ENCODE measurements around the gene MOV10L1.

The MOV10L1 gene

DNA sequence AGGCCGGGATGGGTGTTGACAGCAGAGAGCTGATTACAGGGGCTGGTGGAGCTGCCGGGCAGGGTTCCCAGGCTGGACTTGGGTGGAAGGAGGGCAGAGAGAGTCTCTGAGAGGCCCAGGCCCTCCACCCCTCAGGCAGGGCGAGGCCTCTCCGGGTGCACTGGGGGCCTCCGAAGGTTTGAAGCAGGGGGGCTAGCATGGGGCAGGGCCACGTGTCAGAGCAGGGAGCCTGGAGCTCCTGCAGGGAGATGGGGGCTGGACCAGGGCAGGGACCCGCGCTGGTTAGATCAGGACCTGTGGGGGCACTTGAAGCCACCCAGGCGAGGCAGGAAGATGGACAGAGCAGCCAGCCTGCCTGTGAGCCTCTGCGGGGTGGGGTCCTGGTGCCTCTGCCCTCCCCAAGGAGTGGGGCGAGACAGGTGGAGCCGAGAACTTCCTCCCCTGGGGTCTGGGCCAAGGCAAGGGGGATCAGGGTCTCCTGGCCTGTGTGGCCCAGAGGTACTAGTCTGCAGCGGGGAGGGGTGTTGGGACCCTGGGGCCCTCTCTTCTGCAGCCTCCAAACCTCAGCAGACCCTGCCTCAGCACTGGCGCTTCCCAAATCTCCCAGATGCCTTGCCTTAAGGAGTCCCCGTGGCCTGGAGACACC is 81.6 kb downstream of the MOV10L1 start:
- no peak for FAIRE-seq

DNA sequence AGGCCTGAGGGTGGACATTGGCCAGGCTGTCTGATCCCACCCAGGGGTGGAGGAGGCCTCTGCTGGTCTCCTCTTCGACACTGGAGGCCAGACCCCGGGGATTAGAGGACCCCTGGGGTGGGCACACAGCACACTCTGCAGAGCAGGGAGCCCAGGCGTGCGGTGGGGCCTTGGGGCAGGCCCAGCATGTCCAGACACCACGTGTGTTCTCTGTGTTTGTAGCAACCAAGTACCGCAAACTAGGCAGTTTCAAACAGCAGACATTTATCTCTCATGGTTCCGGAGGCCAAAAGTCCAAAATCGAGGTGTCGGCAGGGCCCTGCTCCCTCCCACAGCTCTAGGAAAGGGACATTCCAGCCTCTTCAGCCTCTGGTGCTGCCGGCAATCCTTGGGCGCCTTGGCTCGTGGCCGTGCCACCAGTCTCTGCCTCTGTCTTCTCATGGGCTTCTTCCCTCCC is 82.2 kb downstream of the MOV10L1 start:
- DNase-seq (ENCODE audit: insufficient read length, low spot score) (no peak), FAIRE-seq (no peak)

More for the DNA sequence above, 81.6 kb downstream of the MOV10L1 start:
- DNase-seq (ENCODE audit: insufficient read length, low spot score): no peak

DNA sequence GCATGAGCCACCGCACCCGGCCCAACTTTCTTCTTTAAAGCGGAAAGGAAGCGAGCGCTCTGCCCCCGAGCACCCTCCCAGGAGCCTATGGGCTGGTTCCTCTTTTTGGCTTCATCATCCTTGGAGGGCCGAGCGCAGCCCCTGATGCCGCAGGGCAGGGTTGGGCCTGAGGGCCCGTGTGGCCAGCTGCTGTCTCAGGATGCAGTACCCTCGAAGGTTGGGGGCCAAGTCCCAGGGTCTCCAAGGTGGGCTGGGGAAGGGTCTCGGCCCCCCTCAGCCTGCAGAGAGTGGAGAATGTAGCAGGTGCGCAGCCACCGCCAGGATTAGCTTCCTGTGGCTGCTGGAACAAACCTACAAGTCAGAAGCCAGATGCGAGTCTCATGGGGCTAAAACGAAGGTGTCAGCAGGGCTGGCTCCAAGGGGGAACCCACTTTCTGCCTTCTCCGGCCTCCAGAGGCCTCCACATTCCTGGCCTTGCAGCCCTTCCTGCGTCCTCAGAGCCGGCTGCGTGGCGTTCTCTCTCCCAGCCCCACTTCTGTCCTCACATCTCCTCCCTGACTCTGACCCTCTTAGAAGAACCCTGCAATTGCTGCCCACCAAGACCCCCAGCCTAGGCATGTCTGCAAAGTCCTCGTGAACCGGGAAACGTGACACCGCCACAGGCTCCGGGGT is 83.6 kb downstream of the MOV10L1 start:
- FAIRE-seq: no peak

DNA sequence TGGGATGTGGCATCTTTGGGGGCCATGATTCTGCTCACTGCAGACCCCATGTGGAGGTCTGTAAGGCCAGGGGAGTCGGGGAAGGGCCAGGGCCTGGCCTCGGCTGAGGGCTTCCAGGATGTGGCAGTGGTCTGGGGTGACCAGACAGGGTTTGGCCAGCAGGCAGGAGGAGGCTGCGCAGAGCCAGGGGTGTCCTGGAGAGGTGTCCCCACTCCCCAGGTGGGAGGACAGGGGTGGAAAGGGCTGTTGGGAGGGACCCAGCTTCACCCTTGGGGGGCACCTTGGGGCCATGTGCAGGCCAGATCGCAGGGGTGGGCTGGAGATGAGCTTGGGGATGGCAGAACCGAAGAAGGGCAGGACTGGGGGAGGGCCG is 84.2 kb downstream of the MOV10L1 start:
- FAIRE-seq (no peak), DNase-seq (ENCODE audit: insufficient read length, low spot score) (no peak)

More for the DNA sequence above, 83.6 kb downstream of the MOV10L1 start:
- DNase-seq (ENCODE audit: insufficient read length, low spot score): no peak

DNA sequence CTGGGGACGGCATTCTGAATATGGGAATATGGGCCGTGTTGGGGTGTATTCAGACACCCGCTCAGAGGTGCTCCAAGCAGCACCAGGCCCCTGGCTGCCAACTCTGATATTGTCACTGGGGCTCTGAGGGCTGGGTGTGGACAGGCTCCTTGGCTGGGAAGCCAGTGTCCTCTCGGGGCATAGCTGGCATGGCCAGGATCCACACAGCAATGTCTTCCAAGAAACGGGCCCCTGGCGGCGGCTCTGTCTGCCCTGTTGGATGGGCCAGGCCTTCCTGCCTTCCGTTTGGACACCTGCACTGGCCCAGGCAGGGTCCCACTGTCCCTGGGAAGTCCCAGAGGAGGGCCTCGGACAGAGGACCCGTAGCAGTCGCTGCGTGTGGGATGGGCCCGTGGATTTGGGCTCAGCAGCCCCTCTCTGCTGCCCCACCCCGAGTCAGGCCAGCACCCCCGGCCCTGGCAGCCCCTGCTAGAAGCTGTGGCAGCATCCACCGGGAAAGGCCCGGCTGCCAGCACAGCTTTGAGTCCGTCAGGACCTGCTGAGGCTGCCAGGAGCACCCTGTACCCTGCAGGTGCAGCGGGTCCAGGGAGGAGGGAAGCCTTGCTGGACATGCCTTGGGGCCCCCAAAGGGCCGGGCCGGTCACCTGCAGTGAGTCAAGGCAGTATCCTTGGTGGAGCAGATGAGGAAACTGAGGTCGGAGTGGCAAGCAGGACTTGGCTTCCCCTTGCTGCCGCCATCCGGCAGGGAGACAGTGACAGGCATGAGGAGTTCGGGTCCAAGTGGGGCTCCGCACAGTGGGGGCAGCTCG is 84.8 kb downstream of the MOV10L1 start:
- DNase-seq (ENCODE audit: insufficient read length, low spot score) (no peak), FAIRE-seq (no peak)

DNA sequence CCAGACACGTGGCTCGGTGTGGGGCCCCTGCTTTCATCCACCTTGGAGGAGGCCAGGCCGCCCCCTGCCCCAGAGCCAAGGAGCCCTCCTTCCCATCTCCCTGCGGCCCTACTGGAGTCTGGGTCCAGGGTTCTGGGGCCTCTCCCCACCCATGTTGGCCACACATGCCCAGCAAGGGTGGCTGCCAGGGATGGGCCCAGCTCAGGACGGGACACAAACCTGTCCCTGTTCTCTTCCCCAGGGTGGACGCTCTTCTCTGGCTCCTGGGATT is 85.3 kb downstream of the MOV10L1 start:
- DNase-seq (ENCODE audit: insufficient read length, low spot score): no peak
- no peak for FAIRE-seq

DNA sequence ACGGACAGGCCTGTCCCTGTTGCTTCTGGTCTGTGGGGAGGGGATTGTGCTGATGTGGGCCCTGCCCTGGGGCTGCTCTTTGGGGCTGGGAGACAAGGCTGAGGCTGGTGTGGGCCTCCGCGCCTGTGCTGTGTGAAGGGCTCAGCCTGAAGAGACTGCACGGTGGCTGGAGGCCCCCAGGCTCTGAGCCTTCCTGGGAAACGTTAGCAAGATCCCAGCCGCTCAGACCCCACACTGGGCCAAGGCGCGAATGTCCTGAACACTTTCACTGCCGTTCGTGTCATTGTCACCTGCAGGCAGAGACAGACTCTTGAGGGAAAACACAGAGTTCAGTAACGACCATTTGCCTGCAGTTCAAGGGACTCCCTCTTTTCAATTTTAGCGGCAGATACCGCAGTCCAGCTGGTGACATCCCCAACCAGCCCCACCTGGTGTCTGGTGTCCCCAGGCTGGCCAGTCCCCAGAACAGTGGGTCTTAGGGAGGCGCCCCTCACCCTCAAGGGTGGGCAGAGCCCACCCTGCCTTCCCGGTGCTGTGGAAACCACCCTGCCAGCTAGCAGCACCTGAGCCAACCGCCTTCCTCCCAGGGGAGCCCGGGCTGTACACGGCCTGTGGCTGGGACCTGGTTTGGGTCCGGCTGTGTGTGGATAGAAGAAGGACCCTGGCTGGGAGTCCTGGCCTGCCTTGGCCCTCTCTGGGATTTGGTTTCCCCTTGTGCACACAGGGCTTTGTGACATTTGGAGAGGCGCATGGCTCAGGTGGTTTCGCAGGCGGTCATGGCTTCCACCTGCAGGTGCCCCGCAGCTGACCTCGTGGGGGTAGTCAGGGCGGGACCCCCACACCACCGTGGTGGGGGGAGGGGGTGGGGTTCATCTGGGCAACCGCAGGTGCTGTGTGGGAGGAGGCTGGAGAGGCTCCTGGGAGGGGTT is 86.4 kb downstream of the MOV10L1 start:
- DNase-seq (ENCODE audit: insufficient read length, low spot score) (no peak), FAIRE-seq (no peak)

DNA sequence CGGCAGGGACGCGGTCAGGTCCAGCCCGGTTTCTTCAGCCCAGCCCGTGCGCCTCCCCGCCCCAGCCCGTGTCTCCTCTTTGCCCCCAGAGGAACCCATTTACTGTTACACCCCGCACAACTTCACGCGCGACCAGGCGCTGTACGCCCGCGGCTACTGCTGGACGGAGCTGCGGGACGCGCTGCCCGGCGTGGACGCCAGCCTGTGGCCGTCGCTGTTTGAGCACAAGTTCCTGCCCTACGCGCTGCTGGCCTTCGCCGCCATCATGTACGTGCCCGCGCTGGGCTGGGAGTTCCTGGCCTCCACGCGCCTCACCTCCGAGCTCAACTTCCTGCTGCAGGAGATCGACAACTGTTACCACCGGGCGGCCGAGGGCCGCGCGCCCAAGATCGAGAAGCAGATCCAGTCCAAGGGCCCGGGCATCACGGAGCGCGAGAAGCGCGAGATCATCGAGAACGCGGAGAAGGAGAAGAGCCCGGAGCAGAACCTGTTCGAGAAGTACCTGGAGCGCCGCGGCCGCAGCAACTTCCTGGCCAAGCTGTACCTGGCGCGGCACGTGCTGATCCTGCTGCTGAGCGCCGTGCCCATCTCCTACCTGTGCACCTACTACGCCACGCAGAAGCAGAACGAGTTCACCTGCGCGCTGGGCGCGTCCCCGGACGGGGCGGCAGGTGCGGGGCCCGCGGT is 87.2 kb downstream of the MOV10L1 start:
- DNase-seq (ENCODE audit: insufficient read length, low spot score) (no peak), FAIRE-seq (no peak)

DNA sequence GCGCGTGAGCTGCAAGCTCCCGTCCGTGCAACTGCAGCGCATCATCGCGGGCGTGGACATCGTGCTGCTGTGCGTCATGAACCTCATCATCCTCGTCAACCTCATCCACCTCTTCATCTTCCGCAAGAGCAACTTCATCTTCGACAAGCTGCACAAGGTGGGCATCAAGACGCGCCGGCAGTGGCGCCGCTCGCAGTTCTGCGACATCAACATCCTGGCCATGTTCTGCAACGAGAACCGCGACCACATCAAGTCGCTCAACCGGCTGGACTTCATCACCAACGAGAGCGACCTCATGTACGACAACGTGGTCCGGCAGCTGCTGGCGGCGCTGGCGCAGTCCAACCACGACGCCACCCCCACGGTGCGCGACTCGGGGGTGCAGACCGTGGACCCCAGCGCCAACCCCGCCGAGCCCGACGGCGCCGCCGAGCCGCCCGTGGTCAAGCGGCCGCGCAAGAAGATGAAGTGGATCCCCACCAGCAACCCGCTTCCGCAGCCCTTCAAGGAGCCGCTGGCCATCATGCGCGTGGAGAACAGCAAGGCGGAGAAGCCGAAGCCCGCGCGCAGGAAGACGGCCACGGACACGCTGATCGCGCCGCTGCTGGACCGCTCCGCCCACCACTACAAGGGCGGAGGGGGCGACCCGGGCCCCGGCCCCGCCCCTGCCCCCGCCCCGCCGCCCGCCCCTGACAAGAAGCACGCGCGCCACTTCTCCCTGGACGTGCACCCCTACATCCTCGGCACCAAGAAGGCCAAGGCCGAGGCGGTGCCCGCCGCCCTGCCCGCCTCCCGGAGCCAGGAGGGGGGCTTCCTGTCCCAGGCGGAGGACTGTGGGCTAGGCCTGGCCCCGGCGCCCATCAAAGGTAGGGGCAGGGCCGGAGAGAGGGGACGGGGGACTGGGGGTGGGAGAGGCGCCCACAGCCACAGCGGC is 88.0 kb downstream of the MOV10L1 start:
- DNase-seq (ENCODE audit: insufficient read length, low spot score): no peak
- FAIRE-seq: no peak

DNA sequence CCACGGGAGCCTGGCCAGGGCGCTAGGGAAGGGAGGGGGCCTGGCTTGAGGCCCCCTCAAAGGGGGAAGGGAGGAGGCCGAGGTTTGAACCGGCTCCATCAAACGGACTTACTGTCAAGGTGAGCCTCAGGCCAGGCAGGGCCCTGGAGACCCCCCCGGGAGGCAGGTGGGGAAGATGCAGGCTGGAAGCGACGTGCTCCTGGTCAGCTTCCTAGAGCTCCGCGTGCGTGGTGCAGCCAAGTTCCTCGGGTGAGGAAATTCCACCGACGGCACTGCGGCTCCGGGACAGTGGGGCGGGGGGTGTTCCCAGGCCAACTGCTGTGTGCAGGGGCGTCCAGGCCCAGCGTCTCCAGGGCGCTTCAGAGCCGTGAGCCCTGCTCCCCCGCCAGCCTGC is 88.7 kb downstream of the MOV10L1 start:
- DNase-seq (ENCODE audit: insufficient read length, low spot score) (no peak), FAIRE-seq (no peak)

DNA sequence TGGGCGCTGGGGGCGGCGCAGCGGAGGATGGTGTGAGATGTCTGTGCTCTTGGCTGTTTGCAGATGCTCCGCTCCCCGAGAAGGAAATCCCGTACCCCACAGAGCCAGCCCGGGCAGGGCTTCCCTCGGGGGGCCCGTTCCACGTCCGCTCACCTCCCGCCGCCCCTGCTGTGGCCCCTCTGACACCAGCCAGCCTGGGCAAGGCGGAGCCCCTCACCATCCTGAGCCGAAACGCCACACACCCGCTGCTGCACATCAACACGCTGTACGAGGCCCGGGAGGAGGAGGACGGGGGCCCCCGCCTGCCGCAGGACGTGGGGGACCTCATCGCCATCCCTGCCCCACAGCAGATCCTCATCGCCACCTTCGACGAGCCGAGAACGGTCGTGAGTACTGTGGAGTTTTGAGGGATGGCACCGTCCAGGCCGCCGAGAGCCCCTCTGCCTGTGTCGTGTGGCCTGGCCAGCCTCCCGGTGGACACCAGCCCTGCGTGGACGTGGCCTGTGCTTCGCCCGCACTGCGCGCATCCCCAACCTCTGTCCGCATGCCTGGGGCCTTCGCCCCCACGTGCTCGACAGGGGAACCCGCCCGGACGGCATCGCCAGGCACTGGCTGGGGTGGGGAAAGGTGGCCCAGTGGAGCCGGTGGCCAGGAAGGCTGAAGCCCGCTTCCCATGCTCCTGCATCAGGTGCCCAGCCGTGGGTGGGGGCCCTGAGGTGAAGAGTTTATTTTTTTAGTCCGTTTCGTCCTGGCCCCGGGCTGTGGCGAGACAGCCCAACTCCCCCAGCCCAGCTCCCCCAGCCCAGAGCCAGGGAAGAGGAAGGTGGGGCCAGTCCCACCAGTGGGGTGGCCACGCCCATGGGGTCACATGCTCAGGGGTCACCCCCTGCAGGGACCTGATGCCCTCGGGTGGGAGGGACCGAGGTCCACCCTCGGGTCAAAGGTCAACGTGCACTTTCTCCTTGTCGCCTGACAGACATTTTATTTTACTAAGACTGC is 89.4 kb downstream of the MOV10L1 start:
- FAIRE-seq (no peak), DNase-seq (ENCODE audit: insufficient read length, low spot score) (no peak)

DNA sequence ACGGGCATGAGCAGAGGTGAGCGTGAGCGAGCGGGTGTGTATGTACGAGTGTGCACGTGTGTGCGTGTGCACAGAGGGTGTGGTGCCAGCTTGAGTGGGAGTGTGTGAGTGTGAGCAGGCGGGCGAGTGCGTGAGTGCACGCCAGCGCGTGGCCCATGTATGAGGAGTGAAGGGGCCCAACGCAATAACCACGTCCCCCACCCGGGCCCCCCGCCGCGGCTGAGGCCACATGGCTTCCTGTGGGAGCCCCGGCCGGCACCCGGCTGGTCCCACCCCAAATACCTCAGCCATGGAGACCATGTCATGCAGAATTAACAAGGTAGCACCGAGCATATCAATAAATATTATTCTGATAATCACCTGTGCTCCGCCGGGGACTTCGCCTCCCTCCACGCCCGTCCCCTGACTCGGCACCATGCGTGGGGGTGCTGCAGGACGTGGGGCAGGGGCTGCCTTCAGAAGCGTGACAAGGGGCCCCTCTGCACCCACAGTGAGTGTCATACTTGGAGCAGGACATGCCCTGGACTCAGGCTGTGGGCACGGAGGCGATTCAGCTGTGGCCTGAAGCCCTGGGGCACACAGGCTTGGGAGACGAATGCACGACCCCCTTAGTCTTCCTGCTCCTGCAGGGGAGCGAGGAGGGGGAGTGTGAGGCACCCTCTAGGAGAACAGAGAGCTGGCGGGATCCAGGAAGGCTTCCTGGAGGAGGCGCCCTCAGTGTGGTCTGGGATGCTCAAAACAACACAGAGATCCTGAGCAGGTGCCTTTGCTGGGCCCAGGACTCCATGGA is 90.3 kb downstream of the MOV10L1 start:
- DNase-seq (ENCODE audit: insufficient read length, low spot score): no peak
- FAIRE-seq: no peak

DNA sequence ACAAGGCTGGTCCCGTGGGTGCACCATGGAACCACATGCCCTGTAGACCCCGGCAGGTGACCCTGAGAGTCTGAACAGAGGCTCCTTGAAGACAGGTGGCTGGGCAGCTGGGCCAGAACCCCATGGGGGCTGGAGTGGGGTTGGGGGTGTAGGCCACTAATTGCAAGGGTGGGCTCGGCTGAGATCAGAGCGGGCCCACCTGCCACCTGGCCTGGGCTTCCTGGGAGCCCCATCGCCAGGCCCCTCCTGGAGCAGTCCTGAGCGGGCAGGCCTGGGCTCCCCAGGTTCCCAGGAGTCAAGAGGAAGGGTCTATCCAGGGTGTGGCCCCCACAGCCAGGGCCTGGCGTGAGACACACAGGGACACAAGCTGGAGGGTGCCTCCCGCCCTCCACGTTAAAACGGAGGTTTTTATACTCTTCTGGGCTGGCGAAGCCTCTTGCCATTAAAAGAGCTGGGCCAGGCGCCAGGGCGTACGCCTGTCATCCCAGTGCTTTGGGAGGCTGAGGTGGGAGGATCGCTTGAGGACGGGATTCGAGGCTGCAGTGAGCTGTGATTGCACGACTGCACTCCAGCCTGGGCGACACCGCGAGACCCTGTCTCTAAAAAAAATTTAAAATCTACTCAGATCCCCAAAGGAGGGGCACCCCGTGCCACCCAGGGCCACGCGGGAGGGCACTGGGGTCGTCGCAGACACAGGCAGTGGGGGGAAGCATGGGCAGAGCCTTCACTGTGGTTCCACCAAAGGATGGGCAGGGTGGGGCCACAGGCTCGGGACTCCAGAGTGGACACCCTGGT is 91.1 kb downstream of the MOV10L1 start:
- FAIRE-seq (no peak), DNase-seq (ENCODE audit: insufficient read length, low spot score) (no peak)

DNA sequence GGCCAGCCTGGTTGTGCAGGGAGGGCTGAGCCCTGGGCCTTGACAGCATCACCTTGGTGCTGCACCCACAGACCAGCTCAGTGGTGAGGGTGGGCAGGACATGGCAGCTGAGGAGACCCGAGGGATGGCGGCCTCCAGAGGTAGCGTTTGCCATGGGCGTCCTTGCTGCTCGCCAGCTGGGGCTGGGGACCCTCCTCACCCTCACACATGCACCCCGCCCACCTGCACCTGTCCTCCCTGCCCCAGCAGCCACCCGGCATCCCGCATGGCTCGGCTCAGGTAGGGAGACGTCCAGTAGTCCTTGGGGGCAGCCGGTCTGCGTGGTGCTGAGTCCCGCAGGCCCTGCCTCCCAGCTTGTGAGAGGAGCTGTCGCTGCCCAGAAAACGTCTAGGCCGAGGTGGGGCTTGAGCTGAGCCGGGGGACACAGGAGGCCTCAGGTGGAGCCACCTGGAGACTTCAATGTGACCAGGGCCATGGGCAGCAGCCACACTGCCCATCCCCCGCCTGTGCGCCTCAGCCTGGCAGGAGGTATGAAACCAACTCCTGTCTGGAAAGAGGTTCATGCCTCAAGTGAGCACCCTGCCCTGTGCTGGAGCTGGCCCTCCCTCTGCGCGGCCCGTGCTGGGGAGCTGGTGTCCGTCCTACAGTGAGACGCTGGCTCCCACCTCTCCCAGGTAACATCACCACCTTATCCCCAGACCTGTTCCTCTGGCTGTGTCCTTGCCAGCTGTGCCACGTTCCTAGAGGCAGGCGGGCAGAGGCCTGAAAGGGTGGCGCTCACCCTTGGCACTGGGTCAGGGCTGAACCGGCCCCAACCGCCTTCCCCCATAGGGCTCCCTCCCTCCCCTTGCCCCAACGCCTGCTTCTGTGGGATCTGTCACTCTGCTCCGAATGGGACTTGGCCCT is 92.6 kb downstream of the MOV10L1 start:
- DNase-seq (ENCODE audit: insufficient read length, low spot score) (no peak), FAIRE-seq (no peak)

DNA sequence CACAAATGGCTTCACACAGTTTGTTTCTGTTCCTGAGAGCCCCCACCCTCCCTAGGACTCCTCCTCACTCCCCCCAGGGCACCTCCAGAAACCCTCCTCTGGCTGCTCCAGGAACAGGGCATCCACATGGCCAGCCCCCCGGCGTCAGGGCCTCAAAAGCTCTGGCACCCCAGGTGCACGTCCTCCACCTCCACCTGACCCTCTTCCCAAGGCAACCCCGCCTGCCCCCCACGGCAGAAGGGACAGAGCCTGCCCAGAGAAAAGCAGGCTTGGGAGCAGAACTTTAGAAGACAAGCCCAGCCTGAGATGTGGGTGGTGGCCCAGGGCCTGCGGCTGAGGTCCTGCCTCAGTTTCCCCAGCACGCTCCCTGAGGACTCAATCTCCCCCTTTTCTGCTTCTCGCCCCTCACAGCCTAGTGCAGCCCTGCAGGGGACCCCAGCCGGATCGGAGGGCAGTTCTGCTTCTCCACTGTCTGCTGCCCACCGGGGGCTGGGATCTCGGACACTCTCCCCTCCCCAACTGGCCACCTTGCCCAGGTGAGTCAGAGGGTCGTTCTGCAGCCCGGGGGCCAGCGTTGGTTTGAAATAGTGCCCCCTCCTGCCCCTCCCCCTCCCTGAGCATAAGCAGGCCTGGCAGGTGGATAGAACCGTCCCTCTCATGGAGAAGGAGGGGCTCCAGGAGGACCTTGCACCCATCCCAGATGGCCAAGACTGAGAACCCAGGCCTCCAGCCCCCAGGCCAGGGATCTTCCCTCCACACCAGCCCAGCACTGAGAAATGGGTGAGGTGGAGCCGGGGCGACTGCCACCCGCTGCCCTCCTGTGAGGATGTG is 93.5 kb downstream of the MOV10L1 start:
- DNase-seq (ENCODE audit: insufficient read length, low spot score): no peak
- FAIRE-seq: no peak
